ENCODE data around the gene ZBED5.
A peak's percentile ranks its signal among the peaks of the same experiment; 100 is the strongest.

ZBED5 gene

GRCh38 chr11:10868352-10868751, 10.5 kb upstream of the ZBED5 start:
- DNase-seq (ENCODE audit: low read depth, low spot score) = no peak
- H3K9me3 ChIP-seq (ENCODE audit: low read depth, low read length) = 0 out of 2 replicates have a peak, but pooled peaks cover 4% of the 10 kb centered on the region
- H3K4me3 ChIP-seq = no peak overlapping the region
- H3K27ac ChIP-seq = no peak overlapping the region
- H3K36me3 ChIP-seq (ENCODE audit: insufficient read depth, low read length) = no peaks in the 10 kb centered on the region
- H3K9ac ChIP-seq (ENCODE audit: insufficient read length) = no peak overlapping the region
- TF ChIP-seq FOXP2 (optimal IDR thresholded peaks at IDR 0.05; ENCODE audit: control extremely low read depth, extremely low read length, insufficient read depth) = no peak
- TF ChIP-seq POLR2AphosphoS5 (IDR thresholded peaks at IDR 0.05; ENCODE audit: borderline replicate concordance, low read depth, low read length) = no peak
- TF ChIP-seq EZH2 (IDR thresholded peaks at IDR 0.05) = no peak

GRCh38 chr11:10866893-10867331, 9.1 kb upstream of the ZBED5 start:
- H3K9me3 ChIP-seq (ENCODE audit: low read depth, low read length) = 0 out of 2 replicates have a peak, but pooled peaks cover 4% of the 10 kb centered on the region
- no peaks in the 10 kb centered on the region for H3K36me3 ChIP-seq (ENCODE audit: insufficient read depth, low read length)
- H3K9ac ChIP-seq (ENCODE audit: insufficient read length) = peak overlapping the region; percentile 20
- peak overlapping the region; percentile 69 for H3K27ac ChIP-seq
- TF ChIP-seq POLR2AphosphoS5 (IDR thresholded peaks at IDR 0.05; ENCODE audit: borderline replicate concordance, low read depth, low read length) = no peak
- TF ChIP-seq EZH2 (IDR thresholded peaks at IDR 0.05) = no peak
- no peak for TF ChIP-seq FOXP2 (optimal IDR thresholded peaks at IDR 0.05; ENCODE audit: control extremely low read depth, extremely low read length, insufficient read depth)
- no peak for DNase-seq (ENCODE audit: low read depth, low spot score)
- peak overlapping the region; percentile 42 for H3K4me3 ChIP-seq

- no peak for DNase-seq (ENCODE audit: low read depth, low spot score)
- Histone ChIP-seq H3K4me3 (no peak overlapping the region), H3K9ac (ENCODE audit: insufficient read length) (no peak overlapping the region), H3K36me3 (ENCODE audit: insufficient read depth, low read length) (no peaks in the 10 kb centered on the region), H3K9me3 (ENCODE audit: low read depth, low read length) (0 out of 2 replicates have a peak, but pooled peaks cover 4% of the 10 kb centered on the region), H3K27ac (peak overlapping the region; percentile 38; the same call in 1 of the 2 replicates)
- TF ChIP-seq FOXP2 (optimal IDR thresholded peaks at IDR 0.05; ENCODE audit: control extremely low read depth, extremely low read length, insufficient read depth) = no peak
- no peak for TF ChIP-seq EZH2 (IDR thresholded peaks at IDR 0.05)
- TF ChIP-seq POLR2AphosphoS5 (IDR thresholded peaks at IDR 0.05; ENCODE audit: borderline replicate concordance, low read depth, low read length) = no peak
Observed at GRCh38 chr11:10865837-10866270, 8.0 kb upstream of the ZBED5 start.

GRCh38 chr11:10864688-10865087, 6.8 kb upstream of the ZBED5 start:
- TF ChIP-seq FOXP2 (optimal IDR thresholded peaks at IDR 0.05; ENCODE audit: control extremely low read depth, extremely low read length, insufficient read depth) (no peak), EZH2 (IDR thresholded peaks at IDR 0.05) (no peak), POLR2AphosphoS5 (IDR thresholded peaks at IDR 0.05; ENCODE audit: borderline replicate concordance, low read depth, low read length) (no peak)
- H3K9me3 ChIP-seq (ENCODE audit: low read depth, low read length) = 0 out of 2 replicates have a peak, but pooled peaks cover 4% of the 10 kb centered on the region
- no peaks in the 10 kb centered on the region for H3K36me3 ChIP-seq (ENCODE audit: insufficient read depth, low read length)
- no peak for DNase-seq (ENCODE audit: low read depth, low spot score)
- H3K9ac ChIP-seq (ENCODE audit: insufficient read length) = no peak overlapping the region
- H3K27ac ChIP-seq = peak overlapping the region; percentile 29; the same call in 1 of the 2 replicates
- H3K4me3 ChIP-seq = no peak overlapping the region

DNA sequence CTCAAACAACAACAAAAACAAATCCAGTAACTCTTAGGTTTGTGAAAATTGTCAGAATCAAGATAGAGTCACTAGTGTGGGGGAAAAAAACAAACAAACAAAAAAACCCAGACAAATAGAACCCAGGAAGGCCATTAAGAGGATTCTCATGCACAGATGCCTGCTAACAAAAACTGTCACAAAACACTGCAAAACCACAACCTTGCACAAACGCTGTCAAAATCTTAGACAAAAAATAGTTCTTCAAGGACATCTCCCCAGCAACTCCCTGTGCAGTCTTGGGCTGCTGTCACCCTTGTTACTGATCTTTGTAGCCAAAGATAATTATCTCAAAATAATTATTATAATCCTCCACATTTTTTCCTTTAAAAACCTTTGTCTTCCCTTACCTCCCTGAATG, 4.6 kb upstream of the ZBED5 start:
- DNase-seq (ENCODE audit: low read depth, low spot score) = no peak
- H3K27ac ChIP-seq = peak overlapping the region; percentile 55; the same call in 1 of the 2 replicates

GRCh38 chr11:10861799-10862198, 3.9 kb upstream of the ZBED5 start:
- Histone ChIP-seq H3K9me3 (ENCODE audit: low read depth, low read length) (0 out of 2 replicates have a peak, but pooled peaks cover 4% of the 10 kb centered on the region), H3K4me3 (no peak overlapping the region), H3K36me3 (ENCODE audit: insufficient read depth, low read length) (no peaks in the 10 kb centered on the region), H3K9ac (ENCODE audit: insufficient read length) (no peak overlapping the region), H3K27ac (no peak overlapping the region)
- no peak for DNase-seq (ENCODE audit: low read depth, low spot score)
- TF ChIP-seq FOXP2 (optimal IDR thresholded peaks at IDR 0.05; ENCODE audit: control extremely low read depth, extremely low read length, insufficient read depth) = no peak

More for the DNA sequence above, 4.6 kb upstream of the ZBED5 start:
- Histone ChIP-seq H3K36me3 (ENCODE audit: insufficient read depth, low read length) (no peaks in the 10 kb centered on the region), H3K9me3 (ENCODE audit: low read depth, low read length) (0 out of 2 replicates have a peak, but pooled peaks cover 4% of the 10 kb centered on the region), H3K4me3 (no peak overlapping the region), H3K9ac (ENCODE audit: insufficient read length) (peak overlapping the region; percentile 34)
- no peak for TF ChIP-seq POLR2AphosphoS5 (IDR thresholded peaks at IDR 0.05; ENCODE audit: borderline replicate concordance, low read depth, low read length)
- TF ChIP-seq EZH2 (IDR thresholded peaks at IDR 0.05) = no peak
- no peak for TF ChIP-seq FOXP2 (optimal IDR thresholded peaks at IDR 0.05; ENCODE audit: control extremely low read depth, extremely low read length, insufficient read depth)

DNA sequence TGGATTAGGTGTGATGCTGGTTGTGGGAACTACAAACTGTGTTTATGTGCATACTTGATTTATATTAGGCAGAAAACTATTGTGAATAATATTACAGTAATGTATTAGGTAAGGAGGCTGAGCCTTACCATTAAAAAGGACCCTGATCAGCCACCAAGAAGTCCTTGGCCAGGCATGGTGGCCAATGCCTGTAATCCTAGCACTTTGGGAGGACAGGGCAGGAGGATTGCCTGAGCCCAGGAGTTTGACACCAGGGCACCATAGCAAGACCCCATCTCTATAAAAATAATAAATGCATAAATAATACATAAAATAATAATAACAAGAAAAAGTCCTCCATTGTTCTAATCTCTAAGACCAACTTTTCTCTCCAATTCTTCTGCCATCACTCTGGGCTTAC, 3.2 kb upstream of the ZBED5 start:
- peaks cover 2% of the 10 kb centered on the region for H3K36me3 ChIP-seq (ENCODE audit: insufficient read depth, low read length)
- DNase-seq (ENCODE audit: low read depth, low spot score) = no peak
- H3K9ac ChIP-seq (ENCODE audit: insufficient read length) = no peak overlapping the region
- no peak overlapping the region for H3K27ac ChIP-seq
- H3K9me3 ChIP-seq (ENCODE audit: low read depth, low read length) = 0 out of 2 replicates have a peak, but pooled peaks cover 4% of the 10 kb centered on the region
- H3K4me3 ChIP-seq = no peak overlapping the region
- TF ChIP-seq EZH2 (IDR thresholded peaks at IDR 0.05) (no peak), FOXP2 (optimal IDR thresholded peaks at IDR 0.05; ENCODE audit: control extremely low read depth, extremely low read length, insufficient read depth) (no peak), POLR2AphosphoS5 (IDR thresholded peaks at IDR 0.05; ENCODE audit: borderline replicate concordance, low read depth, low read length) (no peak)

DNA sequence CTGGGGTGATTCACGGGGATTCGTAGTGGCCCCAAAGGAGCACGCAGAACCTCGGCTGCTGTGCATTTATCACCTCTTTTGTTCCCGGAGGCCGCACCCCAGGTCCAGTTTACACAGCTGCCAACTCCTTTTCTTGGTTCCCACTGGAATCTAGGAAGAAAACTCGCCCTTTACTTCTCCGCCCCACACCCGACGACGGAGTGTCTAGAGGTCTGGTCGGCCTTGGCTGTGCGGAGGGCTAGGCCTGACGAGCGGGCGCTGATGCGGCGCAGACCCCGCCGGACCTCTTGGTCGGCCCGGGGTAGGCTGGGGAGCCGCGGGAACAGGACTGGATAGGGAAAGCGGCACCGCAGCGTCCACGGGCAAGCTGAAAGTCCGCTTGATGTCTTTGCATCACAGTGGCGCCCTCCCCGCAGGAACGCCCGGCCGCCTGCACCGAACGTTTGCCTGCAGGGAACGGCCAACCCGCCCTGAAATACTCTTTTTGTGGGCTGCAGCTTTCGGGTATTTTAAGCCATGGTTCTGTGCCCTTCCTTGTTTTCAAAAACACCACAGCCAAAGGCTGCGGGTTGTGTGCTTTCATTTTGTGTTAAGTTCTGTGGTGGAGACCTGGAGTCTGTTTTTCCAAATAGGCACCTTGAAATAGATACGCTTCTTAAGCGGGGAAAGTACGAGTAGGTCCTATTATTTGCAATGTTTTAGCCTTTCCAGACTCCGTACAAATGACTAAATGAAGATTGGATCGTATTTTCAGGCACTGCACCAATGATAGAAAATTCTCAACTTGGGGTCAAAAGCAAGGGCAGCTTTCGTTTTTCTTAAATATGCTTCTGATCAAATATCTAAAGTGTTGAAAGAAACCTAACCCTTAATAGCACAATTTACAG, 829 bp upstream of the ZBED5 start:
- H3K4me3 ChIP-seq = peak overlapping the region; percentile 100
- H3K27ac ChIP-seq = peak overlapping the region; percentile 87
- H3K36me3 ChIP-seq (ENCODE audit: insufficient read depth, low read length) = peaks cover 26% of the 10 kb centered on the region
- DNase-seq (ENCODE audit: low read depth, low spot score) = no peak
- H3K9me3 ChIP-seq (ENCODE audit: low read depth, low read length) = no peaks in the 10 kb centered on the region
- TF ChIP-seq FOXP2 (optimal IDR thresholded peaks at IDR 0.05; ENCODE audit: control extremely low read depth, extremely low read length, insufficient read depth) = no peak
- TF ChIP-seq EZH2 (IDR thresholded peaks at IDR 0.05) = no peak
- no peak for TF ChIP-seq POLR2AphosphoS5 (IDR thresholded peaks at IDR 0.05; ENCODE audit: borderline replicate concordance, low read depth, low read length)
- H3K9ac ChIP-seq (ENCODE audit: insufficient read length) = peak overlapping the region; percentile 91

Data from SK-N-MC (cell line).